GM19025 (cell line): ENCODE data around the gene PKM.

Experiments
- ATAC-seq: cut with Tn5 transposase; IDR thresholded peaks from one replicate; pipeline ENCODE4 v1.9.1; 2021; ENCODE audit warnings: mild to moderate bottlenecking, low read depth, moderate library complexity; ENCODE audit not compliant: unreplicated experiment

The PKM gene

GRCh38 chr15:72202302-72202701 is 28.7 kb downstream of the PKM start:
- ATAC-seq, result no peak

GRCh38 chr15:72201391-72201921 is 29.5 kb downstream of the PKM start:
- ATAC-seq, result no peak

- no peak for ATAC-seq
Measured at GRCh38 chr15:72200395-72201237, 30.4 kb downstream of the PKM start.

GRCh38 chr15:72199721-72200212 is 31.2 kb downstream of the PKM start:
- ATAC-seq, result no peak

GRCh38 chr15:72199205-72199515 is 31.8 kb downstream of the PKM start:
- ATAC-seq, result no peak

- no peak for ATAC-seq
Measured at GRCh38 chr15:72198356-72199204, 32.4 kb downstream of the PKM start.

- ATAC-seq, result peak; percentile 45
Measured at GRCh38 chr15:72197460-72198355, 33.3 kb downstream of the PKM start, which contains the start of gene GRAMD2A. Gene GRAMD2A, minus strand, starts transcription at chr15:72197787.

GRCh38 chr15:72197041-72197459 is 33.9 kb downstream of the PKM start:
- no peak for ATAC-seq

- ATAC-seq, result no peak
Measured at GRCh38 chr15:72196409-72197040, 34.5 kb downstream of the PKM start.

- ATAC-seq, result no peak
Measured at GRCh38 chr15:72195101-72195511, 35.9 kb downstream of the PKM start.

- ATAC-seq, result no peak
Measured at GRCh38 chr15:72193836-72194396, 37.1 kb downstream of the PKM start.

- ATAC-seq, result no peak
Measured at GRCh38 chr15:72192416-72192815, 38.6 kb downstream of the PKM start.

GRCh38 chr15:72189250-72189902 is 41.6 kb downstream of the PKM start:
- no peak for ATAC-seq

GRCh38 chr15:72184165-72184811 is 46.7 kb downstream of the PKM start:
- ATAC-seq, result no peak

GRCh38 chr15:72183781-72184164 is 47.2 kb downstream of the PKM start:
- no peak for ATAC-seq

GRCh38 chr15:72182673-72183072 is 48.3 kb downstream of the PKM start:
- ATAC-seq, result no peak

GRCh38 chr15:72182244-72182643 is 48.7 kb downstream of the PKM start:
- ATAC-seq, result no peak

- ATAC-seq, result no peak
Measured at GRCh38 chr15:72180761-72181324, 50.1 kb downstream of the PKM start.
